ENCODE measurements around the gene PM20D2. TPM values are rescaled to one million over a fixed set of nuclear protein-coding genes. Genes with fewer than 3 reads are reported as not detected.

The PM20D2 gene
- total RNA-seq, 1 experiment from 2014 or later: 37.3 TPM

GRCh38 chr6:89180971-89181370 is 35.1 kb downstream of the PM20D2 start:
- Histone ChIP-seq H3K4me3 (ENCODE audit: low read length) (no peak overlapping the region), H3K9me2 (replicated peaks; ENCODE audit: insufficient read depth, low read length) (no peaks in the 10 kb centered on the region), H3K4me2 (ENCODE audit: low read depth, low read length, poor library complexity, severe bottlenecking) (no peak overlapping the region), H4K20me1 (ENCODE audit: insufficient read depth, low read depth, low read length) (no peaks in the 10 kb centered on the region), H3K4me1 (ENCODE audit: low read length) (no peaks in the 10 kb centered on the region), H3K27me3 (ENCODE audit: low read length) (no peaks in the 10 kb centered on the region), H3K9me3 (ENCODE audit: low read length) (no peaks in the 10 kb centered on the region), H3K79me2 (ENCODE audit: low read length) (no peaks in the 10 kb centered on the region), H3K27ac (ENCODE audit: low read length) (no peak overlapping the region), H2AFZ (ENCODE audit: low read length) (no peak overlapping the region), H3K9ac (ENCODE audit: low read length) (no peak overlapping the region), H3K36me3 (ENCODE audit: insufficient read depth, low read length) (no peaks in the 10 kb centered on the region)
- DNase-seq: no peak

DNA sequence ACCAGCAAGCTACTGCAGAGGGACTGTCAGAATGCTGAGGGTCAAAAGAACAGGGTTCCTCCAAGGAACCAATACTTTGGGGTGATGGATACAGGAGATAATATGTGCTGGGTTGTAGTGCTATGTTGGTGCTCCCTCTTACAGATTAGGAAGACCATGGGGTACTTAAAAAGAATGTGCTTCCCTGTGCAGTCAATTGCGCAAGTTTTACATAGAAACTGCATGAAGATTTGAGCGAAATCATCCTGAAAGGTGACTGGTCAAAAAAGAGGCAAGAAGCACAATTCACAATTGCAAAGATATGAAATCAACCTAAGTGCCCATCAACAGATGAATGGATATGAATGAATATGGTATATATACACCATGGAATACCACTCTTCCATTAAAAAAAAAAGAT is 37.4 kb downstream of the PM20D2 start:
- Histone ChIP-seq H3K27ac (ENCODE audit: low read length) (no peak overlapping the region), H3K79me2 (ENCODE audit: low read length) (no peaks in the 10 kb centered on the region), H4K20me1 (ENCODE audit: insufficient read depth, low read depth, low read length) (no peaks in the 10 kb centered on the region), H3K4me3 (ENCODE audit: low read length) (no peak overlapping the region), H3K9me3 (ENCODE audit: low read length) (no peaks in the 10 kb centered on the region), H3K4me1 (ENCODE audit: low read length) (no peaks in the 10 kb centered on the region), H3K9ac (ENCODE audit: low read length) (no peak overlapping the region), H2AFZ (ENCODE audit: low read length) (no peak overlapping the region), H3K27me3 (ENCODE audit: low read length) (no peaks in the 10 kb centered on the region), H3K36me3 (ENCODE audit: insufficient read depth, low read length) (no peaks in the 10 kb centered on the region), H3K9me2 (replicated peaks; ENCODE audit: insufficient read depth, low read length) (no peaks in the 10 kb centered on the region), H3K4me2 (ENCODE audit: low read depth, low read length, poor library complexity, severe bottlenecking) (no peak overlapping the region)
- DNase-seq: no peak

GRCh38 chr6:89184344-89184743 is 38.5 kb downstream of the PM20D2 start:
- H3K27me3 ChIP-seq (ENCODE audit: low read length): no peaks in the 10 kb centered on the region
- no peak overlapping the region for H3K4me2 ChIP-seq (ENCODE audit: low read depth, low read length, poor library complexity, severe bottlenecking)
- H3K9me2 ChIP-seq (replicated peaks; ENCODE audit: insufficient read depth, low read length): no peaks in the 10 kb centered on the region
- no peaks in the 10 kb centered on the region for H4K20me1 ChIP-seq (ENCODE audit: insufficient read depth, low read depth, low read length)
- H3K27ac ChIP-seq (ENCODE audit: low read length): no peak overlapping the region
- H3K4me1 ChIP-seq (ENCODE audit: low read length): no peaks in the 10 kb centered on the region
- DNase-seq: no peak
- no peaks in the 10 kb centered on the region for H3K36me3 ChIP-seq (ENCODE audit: insufficient read depth, low read length)
- no peak overlapping the region for H3K9ac ChIP-seq (ENCODE audit: low read length)
- H3K9me3 ChIP-seq (ENCODE audit: low read length): no peaks in the 10 kb centered on the region
- H2AFZ ChIP-seq (ENCODE audit: low read length): no peak overlapping the region
- no peak overlapping the region for H3K4me3 ChIP-seq (ENCODE audit: low read length)
- no peaks in the 10 kb centered on the region for H3K79me2 ChIP-seq (ENCODE audit: low read length)

DNA sequence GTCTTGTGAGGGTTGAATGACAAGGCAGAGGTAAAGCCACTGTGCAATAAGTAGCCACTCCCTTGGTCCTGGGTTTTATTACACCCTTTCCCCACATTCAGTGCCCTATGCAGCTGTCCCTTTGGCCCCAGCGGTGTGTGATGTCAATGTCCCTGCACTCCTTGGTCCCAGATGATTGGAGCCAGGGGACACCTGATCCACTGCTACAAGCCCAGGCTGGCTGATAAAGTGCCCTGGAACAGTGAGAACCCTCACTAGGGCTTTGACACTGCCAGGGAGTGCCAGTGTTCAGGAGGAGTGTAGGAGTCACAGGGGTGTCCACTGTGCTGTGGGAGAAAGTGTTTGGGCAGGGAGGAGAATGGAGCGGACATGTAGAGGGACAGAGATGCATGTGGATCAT is 40.9 kb downstream of the PM20D2 start:
- H3K9me2 ChIP-seq (replicated peaks; ENCODE audit: insufficient read depth, low read length): no peaks in the 10 kb centered on the region
- H4K20me1 ChIP-seq (ENCODE audit: insufficient read depth, low read depth, low read length): no peaks in the 10 kb centered on the region
- no peaks in the 10 kb centered on the region for H3K79me2 ChIP-seq (ENCODE audit: low read length)
- no peak overlapping the region for H3K4me3 ChIP-seq (ENCODE audit: low read length)
- H3K4me2 ChIP-seq (ENCODE audit: low read depth, low read length, poor library complexity, severe bottlenecking): no peak overlapping the region
- H3K9ac ChIP-seq (ENCODE audit: low read length): no peak overlapping the region
- no peak overlapping the region for H3K27ac ChIP-seq (ENCODE audit: low read length)
- no peaks in the 10 kb centered on the region for H3K9me3 ChIP-seq (ENCODE audit: low read length)
- no peaks in the 10 kb centered on the region for H3K27me3 ChIP-seq (ENCODE audit: low read length)
- no peak for DNase-seq
- no peaks in the 10 kb centered on the region for H3K36me3 ChIP-seq (ENCODE audit: insufficient read depth, low read length)
- no peak overlapping the region for H2AFZ ChIP-seq (ENCODE audit: low read length)
- no peaks in the 10 kb centered on the region for H3K4me1 ChIP-seq (ENCODE audit: low read length)

- no peaks in the 10 kb centered on the region for H3K27me3 ChIP-seq (ENCODE audit: low read length)
- no peak for DNase-seq
- no peak overlapping the region for H3K4me2 ChIP-seq (ENCODE audit: low read depth, low read length, poor library complexity, severe bottlenecking)
- no peaks in the 10 kb centered on the region for H4K20me1 ChIP-seq (ENCODE audit: insufficient read depth, low read depth, low read length)
- no peaks in the 10 kb centered on the region for H3K9me3 ChIP-seq (ENCODE audit: low read length)
- no peaks in the 10 kb centered on the region for H3K36me3 ChIP-seq (ENCODE audit: insufficient read depth, low read length)
- H3K27ac ChIP-seq (ENCODE audit: low read length): no peak overlapping the region
- H3K9ac ChIP-seq (ENCODE audit: low read length): no peak overlapping the region
- no peaks in the 10 kb centered on the region for H3K79me2 ChIP-seq (ENCODE audit: low read length)
- no peaks in the 10 kb centered on the region for H3K4me1 ChIP-seq (ENCODE audit: low read length)
- H2AFZ ChIP-seq (ENCODE audit: low read length): no peak overlapping the region
- H3K9me2 ChIP-seq (replicated peaks; ENCODE audit: insufficient read depth, low read length): no peaks in the 10 kb centered on the region
- no peak overlapping the region for H3K4me3 ChIP-seq (ENCODE audit: low read length)
Observed at GRCh38 chr6:89187504-89187903, 41.6 kb downstream of the PM20D2 start.

- no peak overlapping the region for H2AFZ ChIP-seq (ENCODE audit: low read length)
- H3K9ac ChIP-seq (ENCODE audit: low read length): no peak overlapping the region
- no peaks in the 10 kb centered on the region for H3K79me2 ChIP-seq (ENCODE audit: low read length)
- H3K9me3 ChIP-seq (ENCODE audit: low read length): peaks cover 9% of the 10 kb centered on the region
- DNase-seq: no peak
- H3K4me2 ChIP-seq (ENCODE audit: low read depth, low read length, poor library complexity, severe bottlenecking): no peak overlapping the region
- no peak overlapping the region for H3K27ac ChIP-seq (ENCODE audit: low read length)
- no peaks in the 10 kb centered on the region for H3K36me3 ChIP-seq (ENCODE audit: insufficient read depth, low read length)
- no peak overlapping the region for H3K4me3 ChIP-seq (ENCODE audit: low read length)
- no peaks in the 10 kb centered on the region for H3K9me2 ChIP-seq (replicated peaks; ENCODE audit: insufficient read depth, low read length)
- no peaks in the 10 kb centered on the region for H4K20me1 ChIP-seq (ENCODE audit: insufficient read depth, low read depth, low read length)
- H3K27me3 ChIP-seq (ENCODE audit: low read length): no peaks in the 10 kb centered on the region
- no peaks in the 10 kb centered on the region for H3K4me1 ChIP-seq (ENCODE audit: low read length)
Observed at GRCh38 chr6:89190741-89191140, 44.9 kb downstream of the PM20D2 start.

DNA sequence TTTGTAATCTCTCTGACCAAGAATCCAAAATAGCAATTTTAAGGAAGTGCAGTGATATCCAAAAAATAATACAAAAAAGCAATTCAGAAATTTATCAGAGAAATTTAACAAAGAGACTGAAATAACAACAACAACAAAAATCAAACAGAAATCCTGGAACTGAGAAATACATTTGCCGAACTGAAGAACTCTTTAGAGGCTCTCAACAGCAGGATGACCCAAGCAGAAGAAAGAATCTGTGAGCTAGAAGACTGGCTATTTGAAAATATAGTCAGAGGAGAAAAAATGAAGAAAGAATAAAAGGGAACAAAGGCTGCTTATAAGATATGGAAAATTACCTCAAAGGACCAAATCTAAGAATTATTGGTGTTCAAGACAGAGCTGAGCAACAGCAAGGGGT is 48.7 kb downstream of the PM20D2 start:
- H3K9me3 ChIP-seq (ENCODE audit: low read length): peaks cover 9% of the 10 kb centered on the region
- H3K4me3 ChIP-seq (ENCODE audit: low read length): no peak overlapping the region
- no peaks in the 10 kb centered on the region for H3K27me3 ChIP-seq (ENCODE audit: low read length)
- no peaks in the 10 kb centered on the region for H3K79me2 ChIP-seq (ENCODE audit: low read length)
- H3K36me3 ChIP-seq (ENCODE audit: insufficient read depth, low read length): no peaks in the 10 kb centered on the region
- H3K9ac ChIP-seq (ENCODE audit: low read length): no peak overlapping the region
- H4K20me1 ChIP-seq (ENCODE audit: insufficient read depth, low read depth, low read length): no peaks in the 10 kb centered on the region
- no peak for DNase-seq
- no peak overlapping the region for H3K4me2 ChIP-seq (ENCODE audit: low read depth, low read length, poor library complexity, severe bottlenecking)
- H2AFZ ChIP-seq (ENCODE audit: low read length): no peak overlapping the region
- no peak overlapping the region for H3K27ac ChIP-seq (ENCODE audit: low read length)
- no peaks in the 10 kb centered on the region for H3K9me2 ChIP-seq (replicated peaks; ENCODE audit: insufficient read depth, low read length)
- no peaks in the 10 kb centered on the region for H3K4me1 ChIP-seq (ENCODE audit: low read length)

GRCh38 chr6:89197141-89197540 is 51.3 kb downstream of the PM20D2 start:
- Histone ChIP-seq H3K79me2 (ENCODE audit: low read length) (no peaks in the 10 kb centered on the region), H3K9me3 (ENCODE audit: low read length) (peaks cover 9% of the 10 kb centered on the region), H3K4me1 (ENCODE audit: low read length) (no peaks in the 10 kb centered on the region), H2AFZ (ENCODE audit: low read length) (no peak overlapping the region), H3K27ac (ENCODE audit: low read length) (no peak overlapping the region), H3K4me3 (ENCODE audit: low read length) (no peak overlapping the region), H4K20me1 (ENCODE audit: insufficient read depth, low read depth, low read length) (no peaks in the 10 kb centered on the region), H3K36me3 (ENCODE audit: insufficient read depth, low read length) (no peaks in the 10 kb centered on the region), H3K9ac (ENCODE audit: low read length) (no peak overlapping the region), H3K9me2 (replicated peaks; ENCODE audit: insufficient read depth, low read length) (no peaks in the 10 kb centered on the region), H3K27me3 (ENCODE audit: low read length) (no peaks in the 10 kb centered on the region), H3K4me2 (ENCODE audit: low read depth, low read length, poor library complexity, severe bottlenecking) (no peak overlapping the region)
- DNase-seq: no peak

DNA sequence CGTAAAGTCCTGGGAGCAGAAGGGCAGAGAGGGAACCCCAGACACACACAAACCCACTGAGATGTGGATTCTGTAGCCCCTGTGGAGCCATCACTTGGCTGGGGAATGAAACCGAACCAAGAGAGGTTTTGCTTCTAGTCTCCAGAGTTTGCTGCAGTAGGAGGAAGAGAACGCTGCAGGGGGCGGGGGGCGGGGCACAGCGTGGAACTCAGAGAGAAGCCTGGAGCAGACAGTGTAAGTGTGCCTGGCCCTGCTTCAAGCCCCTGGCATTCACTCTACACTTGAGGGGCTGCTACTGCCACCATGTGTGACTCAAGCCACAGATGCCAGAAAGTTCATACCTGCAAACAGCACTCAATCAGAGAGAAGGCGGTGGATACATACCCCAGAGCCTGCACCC is 52.4 kb downstream of the PM20D2 start:
- no peak overlapping the region for H3K27ac ChIP-seq (ENCODE audit: low read length)
- no peak for DNase-seq
- no peaks in the 10 kb centered on the region for H4K20me1 ChIP-seq (ENCODE audit: insufficient read depth, low read depth, low read length)
- H3K4me2 ChIP-seq (ENCODE audit: low read depth, low read length, poor library complexity, severe bottlenecking): no peak overlapping the region
- H3K9me3 ChIP-seq (ENCODE audit: low read length): peaks cover 9% of the 10 kb centered on the region
- no peaks in the 10 kb centered on the region for H3K4me1 ChIP-seq (ENCODE audit: low read length)
- no peaks in the 10 kb centered on the region for H3K27me3 ChIP-seq (ENCODE audit: low read length)
- H3K79me2 ChIP-seq (ENCODE audit: low read length): no peaks in the 10 kb centered on the region
- H3K36me3 ChIP-seq (ENCODE audit: insufficient read depth, low read length): no peaks in the 10 kb centered on the region
- no peak overlapping the region for H3K4me3 ChIP-seq (ENCODE audit: low read length)
- H3K9me2 ChIP-seq (replicated peaks; ENCODE audit: insufficient read depth, low read length): no peaks in the 10 kb centered on the region
- H2AFZ ChIP-seq (ENCODE audit: low read length): no peak overlapping the region
- H3K9ac ChIP-seq (ENCODE audit: low read length): no peak overlapping the region

All from Karpas-422 (cell line).